CD4-positive, alpha-beta T cell treated with Interleukin-4 for 4 hours (primary cell): ENCODE results near the gene DPP8.
"Not testable (repeated sequence)": the region's sequence is repeated elsewhere in the genome, so short reads cannot be mapped to it uniquely, and the experiment has no call there.

Source experiments
- DNase-seq: peaks from one replicate; pipeline ENCODE4 v3.0.0-alpha.2; 2020

DPP8 gene

DNA sequence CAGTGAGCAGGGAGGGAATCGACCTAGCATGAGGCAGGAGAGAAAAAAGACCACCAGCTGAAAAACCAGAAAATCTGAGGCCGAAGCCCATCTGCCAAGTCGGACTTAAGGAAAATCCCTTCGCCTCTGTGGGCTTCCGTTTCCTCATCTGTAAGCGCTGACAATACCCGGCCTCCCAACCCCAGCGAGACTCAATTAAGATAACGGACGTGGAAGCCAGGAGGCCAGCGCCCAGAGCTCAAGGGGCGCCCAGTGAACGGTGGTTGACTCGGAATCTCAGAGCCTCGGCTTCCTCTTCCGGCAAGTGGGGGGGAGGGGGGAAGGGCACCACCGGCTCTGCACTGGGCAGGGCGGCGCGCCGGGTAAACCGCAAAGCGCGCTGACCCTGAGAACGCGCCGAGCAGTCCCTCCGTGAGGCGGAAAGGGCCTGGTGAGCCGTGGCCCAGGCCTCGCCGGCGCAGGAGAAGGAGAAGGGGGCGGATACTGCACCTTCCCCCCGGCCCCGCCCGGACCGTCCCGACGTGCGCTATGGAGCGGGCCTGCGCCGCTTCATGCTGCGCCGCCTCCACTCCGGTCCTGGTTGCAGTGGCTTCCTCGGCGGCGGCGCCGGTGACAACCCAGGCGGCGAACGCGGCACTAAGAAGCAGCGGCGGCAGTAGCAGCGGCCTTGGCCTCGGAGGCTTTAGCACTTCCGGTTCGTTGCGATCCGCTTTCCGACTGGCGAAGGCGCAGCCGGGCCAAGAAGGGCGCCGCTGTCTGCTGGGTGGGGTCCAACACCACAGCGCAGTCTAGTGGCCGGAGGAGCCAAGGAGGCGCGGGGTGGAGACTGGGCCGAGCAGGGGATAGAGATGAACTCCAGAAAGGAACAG is at the start of gene DPP8:
TSS of gene DPP8 (minus strand) at position 693 of the 869 bp plus-strand sequence. CDS start 5,136 bp downstream, outside the sequence.
- DNase-seq: peak; percentile 94

DNA sequence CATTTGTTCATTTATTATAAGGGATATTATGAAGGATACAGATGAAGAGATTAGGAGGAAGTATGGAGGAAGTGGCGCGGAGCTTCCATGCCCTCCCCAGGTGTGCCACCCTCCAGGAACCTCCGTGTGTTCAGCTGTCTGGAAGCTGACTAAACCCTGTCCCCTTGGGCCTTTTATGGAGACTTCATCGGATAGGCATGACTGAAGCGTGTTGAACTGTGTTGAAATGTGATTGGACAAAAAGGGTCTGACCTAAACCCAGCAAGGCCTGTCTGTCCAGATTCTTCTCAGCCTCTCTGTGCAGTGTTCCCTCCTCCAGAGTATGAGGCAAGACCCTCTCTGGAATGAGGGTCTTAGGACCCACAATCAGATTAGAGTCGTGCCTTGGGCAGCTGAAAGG is 44.4 kb upstream of the DPP8 start:
- no peak for DNase-seq

DNA sequence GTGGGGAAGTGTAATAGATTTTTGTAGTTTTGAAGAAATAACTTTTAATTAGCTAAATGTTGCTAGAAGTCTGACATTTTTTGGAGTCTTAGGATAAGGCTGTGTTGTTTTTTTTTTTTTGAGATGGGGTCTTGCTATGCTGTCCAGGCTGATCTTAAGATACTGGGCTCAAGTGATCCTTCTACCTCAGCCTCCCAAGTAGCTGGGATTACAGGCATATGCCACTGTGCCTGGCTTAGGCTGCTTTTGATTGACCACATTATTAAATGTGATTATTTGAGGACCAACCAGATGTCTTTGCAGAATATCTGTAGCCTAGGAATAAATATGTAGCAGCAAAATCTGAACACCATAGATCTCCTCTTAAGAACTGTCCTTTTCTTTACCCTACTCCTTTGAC is 42.5 kb upstream of the DPP8 start:
- DNase-seq: no peak

DNA sequence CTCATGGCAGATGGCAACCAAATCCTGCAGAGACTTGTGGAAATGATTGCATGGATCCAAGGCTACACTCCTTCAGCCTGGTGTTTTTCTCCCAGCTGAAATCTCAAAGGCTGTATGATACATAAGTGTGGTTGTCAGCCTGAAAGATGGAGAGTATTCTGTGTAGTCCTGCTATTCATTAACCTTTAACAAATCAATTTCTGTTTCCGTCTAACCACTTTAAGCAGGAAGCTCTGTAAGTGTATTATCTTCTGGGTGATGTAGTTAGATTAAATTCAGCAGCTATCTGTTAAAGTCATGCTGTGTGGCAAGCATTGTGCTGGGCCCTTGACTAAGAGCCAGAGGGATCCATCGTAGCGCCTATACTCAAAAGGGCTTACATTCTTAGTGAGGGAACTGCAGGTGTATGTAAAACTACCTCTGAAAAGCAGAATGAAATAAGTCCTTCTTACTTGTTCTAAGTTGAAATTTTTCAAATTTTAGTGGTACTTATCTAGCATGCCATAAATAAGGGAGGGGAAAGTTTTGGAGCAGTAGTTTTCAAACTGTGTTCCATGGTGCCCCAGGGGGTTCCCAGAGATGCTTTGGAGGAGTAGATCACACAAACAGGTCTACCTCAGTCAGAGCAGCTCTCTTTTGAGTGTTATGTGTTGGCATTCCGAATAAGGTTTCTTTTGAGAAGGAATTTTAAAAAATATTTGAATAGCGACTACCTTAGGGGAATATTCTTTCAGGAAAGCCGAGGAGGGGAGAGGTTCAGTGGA is 41.7 kb upstream of the DPP8 start:
- DNase-seq: no peak

DNA sequence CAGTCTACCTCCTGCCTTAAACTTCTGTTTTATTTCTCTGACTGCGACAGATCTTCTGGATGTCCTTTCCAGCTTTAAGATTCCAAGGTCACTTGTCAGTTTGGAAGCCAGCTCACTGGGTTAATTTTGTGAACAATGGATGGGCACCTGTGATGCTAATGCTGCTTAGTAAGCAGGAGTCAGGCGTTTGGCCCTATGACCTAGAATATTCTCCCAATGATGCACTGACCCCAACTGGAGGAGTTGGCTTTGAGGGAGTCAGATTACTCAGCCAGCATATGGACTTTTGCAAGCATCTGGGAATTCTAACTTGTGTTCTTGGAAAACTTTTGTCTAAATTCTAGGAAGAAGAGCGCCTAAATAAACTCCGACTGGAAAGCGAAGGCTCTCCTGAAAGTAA is 40.8 kb upstream of the DPP8 start:
- DNase-seq: no peak

DNA sequence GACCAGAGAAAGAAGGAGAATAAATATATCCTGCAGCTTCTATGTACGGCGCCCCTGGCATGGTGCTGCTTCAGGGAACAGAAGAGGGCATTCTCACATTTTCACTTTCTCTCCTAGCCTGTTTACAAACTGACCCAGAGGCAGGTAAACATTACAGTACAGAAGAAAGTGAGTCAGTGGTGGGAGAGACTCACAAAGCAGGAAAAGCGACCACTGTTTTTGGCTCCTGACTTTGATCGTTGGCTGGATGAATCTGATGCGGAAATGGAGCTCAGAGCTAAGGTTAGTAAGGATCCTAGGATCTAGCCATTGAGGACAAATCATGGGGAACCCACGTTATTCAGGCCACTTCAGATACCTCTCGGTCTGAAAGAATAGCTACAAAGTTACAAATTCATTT is 39.1 kb upstream of the DPP8 start:
- no peak for DNase-seq

DNA sequence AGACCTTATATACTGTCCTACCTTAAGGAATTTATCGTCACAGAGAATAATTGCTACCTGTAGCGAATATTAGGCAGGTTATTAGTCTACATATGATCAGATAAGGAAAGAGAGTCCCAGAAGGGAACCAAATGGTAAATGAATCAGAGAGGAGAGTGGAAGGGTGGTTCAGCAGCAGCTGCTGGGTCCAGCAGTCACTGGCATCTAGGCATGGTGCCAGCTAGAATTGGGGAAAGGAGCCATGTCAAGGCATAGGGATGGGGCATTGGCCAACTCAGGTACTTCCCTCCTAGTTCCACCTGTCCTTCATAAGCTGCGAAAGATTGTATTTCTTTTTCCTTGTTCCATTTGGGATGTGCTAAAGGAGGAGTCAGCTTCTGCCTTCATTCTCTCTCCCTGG is 36.2 kb upstream of the DPP8 start:
- DNase-seq: no peak

DNA sequence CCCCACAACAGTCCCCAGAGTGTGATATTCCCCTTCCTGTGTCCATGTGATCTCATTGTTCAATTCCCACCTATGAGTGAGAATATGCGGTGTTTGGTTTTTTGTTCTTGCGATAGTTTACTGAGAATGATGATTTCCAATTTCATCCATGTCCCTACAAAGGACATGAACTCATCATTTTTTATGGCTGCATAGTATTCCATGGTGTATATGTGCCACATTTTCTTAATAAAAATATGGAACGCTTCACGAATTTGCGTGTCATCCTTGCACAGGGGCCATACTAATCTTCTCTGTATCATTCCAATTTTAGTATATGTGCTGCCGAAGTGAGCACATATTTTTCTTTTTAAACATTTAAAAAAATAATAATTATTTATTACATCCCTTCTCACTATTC is 35.4 kb upstream of the DPP8 start:
- not testable (repeated sequence) for DNase-seq

DNA sequence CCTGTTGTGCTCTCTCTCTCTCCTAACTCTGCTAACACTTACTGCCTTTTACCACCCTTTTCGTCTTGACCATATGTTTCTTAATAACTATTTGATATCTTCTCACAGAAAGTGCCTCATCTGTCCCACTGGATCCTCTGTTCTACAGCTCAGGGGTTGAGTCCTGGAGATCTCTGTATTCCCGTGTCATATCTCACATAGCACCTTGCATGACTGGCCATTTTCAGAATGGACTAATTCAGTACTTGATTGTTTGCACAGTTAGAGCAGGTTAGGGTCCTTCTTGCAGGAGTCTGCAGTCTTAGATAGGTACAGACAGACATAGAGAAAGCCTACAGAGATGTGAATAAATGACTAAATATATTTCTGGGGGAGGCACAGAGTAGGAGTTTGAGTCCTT is 33.7 kb upstream of the DPP8 start:
- no peak for DNase-seq

DNA sequence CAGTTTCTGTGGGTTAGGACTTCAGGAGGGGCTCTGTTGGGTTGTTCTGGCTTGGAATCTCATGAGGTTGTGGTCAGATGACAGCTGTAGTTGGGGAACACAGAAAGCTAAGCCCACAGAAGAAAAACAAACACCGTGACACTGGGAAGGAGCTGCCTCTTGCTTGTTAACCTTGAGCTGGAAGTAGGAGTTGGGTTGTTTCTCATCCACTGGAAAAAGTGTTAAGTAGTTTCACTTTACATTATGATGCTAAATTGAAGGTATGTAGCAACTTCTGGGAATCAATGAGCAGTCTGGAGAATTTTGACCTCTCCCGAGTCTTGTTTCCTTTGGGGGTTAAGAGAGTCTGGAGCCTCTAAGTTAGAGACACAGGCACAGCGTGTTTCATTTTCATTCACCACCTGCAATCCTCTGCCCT is 33.2 kb upstream of the DPP8 start:
- no peak for DNase-seq

DNA sequence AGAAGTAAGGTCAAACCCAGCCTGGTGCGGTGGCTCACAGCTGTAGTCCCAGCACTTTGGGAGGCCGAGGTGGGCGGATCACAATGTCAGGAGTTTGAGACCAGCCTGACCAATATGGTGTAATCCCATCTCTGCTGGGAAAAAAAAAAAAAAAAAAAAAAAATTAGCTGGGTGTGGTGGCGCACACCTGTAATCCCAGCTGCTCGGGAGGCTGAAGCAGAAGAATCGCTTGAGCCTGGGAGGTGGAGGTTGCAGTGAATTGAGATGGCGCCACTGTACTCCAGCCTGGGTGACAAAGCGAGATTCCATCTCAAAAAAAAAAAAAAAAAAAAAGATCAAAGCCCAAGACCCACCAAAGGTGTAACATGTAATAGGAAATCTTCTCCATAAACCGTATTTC is 31.8 kb upstream of the DPP8 start:
- not testable (repeated sequence) for DNase-seq

DNA sequence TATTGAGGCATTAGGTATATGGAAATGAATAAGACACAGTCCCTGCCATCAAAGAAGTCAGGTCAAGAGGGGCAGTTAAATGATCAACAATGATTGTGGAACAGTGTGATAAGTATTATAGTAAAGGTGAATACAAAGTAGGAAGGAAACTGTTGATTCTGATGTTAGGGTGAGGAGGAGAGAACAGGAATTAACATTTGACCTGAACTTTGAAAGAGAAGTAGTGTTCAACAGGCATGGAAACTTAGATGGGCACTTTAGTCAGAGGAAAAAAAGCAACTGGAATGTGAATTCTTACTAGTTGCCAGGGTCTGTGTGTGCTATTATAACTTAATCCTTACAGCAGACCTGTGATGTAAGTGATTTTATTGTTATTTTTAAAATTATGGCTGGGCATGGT is 30.4 kb upstream of the DPP8 start:
- DNase-seq: no peak

DNA sequence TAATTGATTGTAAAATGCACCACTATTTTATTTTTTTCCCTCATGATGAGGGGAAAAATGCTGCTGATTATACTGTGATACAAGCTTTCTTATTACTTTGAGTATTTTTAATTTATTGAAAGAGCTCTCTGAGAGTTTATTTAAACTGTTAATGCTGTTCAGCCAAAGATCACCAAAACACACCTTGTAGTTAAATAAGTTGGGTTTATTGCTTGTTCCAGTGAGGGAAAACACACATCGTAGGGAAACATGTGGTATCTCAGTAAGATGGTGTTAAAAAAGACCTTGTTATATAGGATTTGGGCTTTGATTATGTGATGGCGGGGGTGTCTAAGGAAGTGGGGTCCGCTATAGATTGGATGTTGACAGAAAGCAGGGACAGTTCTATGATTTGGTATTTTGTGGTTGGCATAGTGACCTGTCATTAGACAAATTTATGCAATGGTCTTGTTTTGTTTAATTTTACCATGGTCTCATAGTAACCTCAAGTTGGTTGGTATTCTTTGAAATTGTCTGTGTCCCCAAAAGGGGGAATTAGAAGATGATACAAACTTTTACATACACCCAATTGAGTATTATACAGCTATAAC is 23.8 kb upstream of the DPP8 start:
- no peak for DNase-seq

DNA sequence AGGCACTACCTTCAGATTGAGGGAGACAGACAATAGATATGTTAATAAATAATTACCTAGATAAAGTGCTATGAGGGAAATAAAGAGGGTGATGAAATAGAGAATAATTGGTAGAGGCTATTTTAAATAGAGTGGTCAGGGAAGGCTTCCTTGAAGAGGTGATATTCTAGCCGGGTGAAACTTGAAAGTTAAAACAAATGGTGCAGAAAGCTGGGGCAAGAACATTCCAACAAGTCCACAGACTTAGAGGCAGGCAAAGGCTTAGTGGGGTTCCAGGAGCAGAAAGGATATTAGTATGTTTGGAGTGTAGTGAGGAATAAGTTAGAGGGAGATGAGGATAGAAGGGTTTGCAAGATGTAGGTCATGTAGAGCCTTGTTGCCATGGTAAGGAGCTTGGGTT is 22.8 kb upstream of the DPP8 start:
- no peak for DNase-seq

DNA sequence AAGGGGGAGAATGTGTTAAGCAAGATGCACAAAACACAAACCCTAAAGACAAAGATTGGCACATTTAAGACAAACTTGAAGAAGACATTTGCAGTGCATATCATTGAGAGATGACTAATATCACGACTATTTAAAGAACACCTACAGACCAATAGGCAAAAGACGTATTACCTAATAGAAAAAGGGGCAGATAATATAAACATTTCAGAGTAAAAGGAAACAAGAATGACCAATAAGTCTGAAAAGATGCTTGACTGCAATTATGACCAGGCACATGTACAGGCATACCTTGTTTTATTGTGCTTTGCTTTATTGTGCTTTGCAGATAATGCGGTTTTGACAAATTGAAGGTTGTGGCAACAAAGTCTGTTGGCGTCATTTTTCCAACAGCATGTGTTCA is 17.7 kb upstream of the DPP8 start:
- DNase-seq: no peak

DNA sequence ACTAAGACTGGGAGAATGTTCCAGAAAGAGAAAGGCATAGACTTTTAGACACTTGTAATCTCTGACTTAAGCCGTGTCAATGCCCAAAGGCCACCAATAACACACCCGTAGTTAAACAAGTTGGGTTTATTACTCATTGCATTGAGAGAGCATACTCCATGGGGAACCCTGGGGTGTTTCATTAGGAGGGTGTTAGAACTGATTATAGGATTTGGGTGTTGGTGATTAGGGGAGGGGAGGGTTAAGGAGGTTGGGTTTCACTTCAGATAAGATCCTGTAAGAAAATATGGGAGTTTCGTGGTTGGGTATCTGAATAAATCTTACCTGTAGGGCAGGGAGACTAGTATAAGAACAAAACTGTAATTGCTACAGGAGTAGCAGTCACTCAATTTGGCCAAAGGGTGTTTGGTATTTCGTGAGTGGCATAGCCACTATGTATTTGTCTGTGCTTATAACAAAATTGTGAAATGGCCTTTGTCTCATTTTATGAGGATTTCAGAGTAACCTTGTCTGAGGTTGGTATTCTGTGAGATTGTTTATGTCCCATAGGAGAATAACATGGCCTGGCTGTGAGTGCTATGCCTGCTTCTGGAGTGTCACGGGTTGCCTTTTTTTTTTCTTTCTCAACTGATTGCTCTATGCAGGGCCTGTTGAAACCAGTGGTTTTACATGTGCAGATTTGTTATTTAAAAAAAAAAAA is 15.7 kb upstream of the DPP8 start:
- no peak for DNase-seq

DNA sequence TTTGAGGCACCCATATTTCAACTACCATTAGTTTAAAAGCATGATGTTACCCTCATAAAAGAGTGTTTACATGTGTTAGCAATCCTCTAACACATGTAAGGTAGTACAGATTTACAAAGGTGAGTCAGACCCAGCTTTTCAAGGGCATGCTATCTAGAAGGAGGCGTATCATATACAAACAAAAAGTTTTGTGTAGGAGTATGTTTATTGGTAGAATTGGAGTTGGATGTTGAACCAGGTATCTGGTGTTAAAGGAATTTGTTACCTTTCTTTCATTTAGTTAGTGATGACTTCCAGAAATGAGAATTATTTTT is 15.2 kb upstream of the DPP8 start:
- no peak for DNase-seq

DNA sequence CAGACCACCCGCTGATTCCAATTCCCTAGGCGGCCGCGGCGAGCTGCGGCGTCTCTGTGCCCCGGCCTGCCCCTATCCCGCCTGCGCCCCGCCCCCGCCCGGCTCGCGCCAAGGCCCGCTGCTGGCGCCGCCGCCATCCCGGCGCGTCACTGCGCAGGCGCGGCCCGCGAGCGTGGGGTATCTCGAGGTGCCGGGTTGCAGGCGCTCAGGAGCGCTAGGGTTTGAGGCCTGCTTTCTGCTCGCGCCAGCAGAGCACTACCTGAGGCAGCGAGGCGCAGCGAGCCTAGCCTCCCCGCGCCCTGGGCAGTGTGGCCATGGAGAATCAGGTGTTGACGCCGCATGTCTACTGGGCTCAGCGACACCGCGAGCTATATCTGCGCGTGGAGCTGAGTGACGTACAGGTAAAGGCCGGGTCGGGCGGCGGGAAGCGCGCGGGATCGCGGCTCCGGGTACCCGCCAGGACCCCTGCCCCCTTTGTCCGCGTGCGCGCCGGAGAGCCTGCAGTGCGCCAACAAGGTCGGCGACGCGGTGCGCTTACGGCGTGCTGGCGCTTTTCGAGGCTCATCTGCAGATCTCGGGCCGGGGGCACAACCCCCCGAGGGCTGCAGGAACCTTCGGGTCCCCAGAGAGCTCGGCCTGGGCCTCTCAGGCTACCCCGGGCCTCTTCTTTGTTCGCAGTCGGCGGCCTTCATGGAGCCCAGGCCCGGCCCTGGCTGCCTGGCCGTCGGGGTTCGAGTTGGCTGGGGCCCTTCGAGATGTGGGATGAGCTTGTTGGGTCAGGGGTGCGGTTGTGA is 13.0 kb upstream of the DPP8 start, which contains the start of gene HACD3:
TSS of gene HACD3 (plus strand) at position 146 of the 794 bp plus-strand sequence. CDS start at position 315, 169 bp downstream.
- peak; percentile 83 for DNase-seq

DNA sequence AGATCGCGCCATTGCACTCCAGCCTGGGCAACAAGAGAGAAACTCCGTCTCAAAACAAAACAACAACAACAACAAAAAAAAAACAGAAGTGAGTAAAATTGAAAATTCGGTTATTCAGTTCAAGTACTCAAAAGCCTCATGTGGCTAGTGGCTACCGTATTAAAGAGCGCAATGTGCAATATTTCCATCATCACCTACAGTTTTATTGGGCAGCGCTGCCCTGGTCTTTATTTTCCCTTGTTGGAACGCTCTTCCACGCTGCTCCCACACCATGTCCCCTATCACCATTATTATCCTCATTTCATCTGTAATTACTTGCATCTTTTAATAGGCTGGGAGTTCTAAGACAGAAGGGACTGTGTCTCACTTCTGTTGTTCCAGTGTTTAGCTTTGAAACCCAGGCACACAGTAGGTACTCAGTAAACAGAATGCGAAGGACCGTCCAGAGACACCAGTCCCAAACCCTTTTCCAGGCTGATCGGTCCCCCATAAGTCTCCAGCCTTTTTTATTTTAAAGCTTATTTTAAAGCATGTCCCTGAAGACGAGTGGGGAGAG is 12.4 kb upstream of the DPP8 start:
- DNase-seq: no peak

DNA sequence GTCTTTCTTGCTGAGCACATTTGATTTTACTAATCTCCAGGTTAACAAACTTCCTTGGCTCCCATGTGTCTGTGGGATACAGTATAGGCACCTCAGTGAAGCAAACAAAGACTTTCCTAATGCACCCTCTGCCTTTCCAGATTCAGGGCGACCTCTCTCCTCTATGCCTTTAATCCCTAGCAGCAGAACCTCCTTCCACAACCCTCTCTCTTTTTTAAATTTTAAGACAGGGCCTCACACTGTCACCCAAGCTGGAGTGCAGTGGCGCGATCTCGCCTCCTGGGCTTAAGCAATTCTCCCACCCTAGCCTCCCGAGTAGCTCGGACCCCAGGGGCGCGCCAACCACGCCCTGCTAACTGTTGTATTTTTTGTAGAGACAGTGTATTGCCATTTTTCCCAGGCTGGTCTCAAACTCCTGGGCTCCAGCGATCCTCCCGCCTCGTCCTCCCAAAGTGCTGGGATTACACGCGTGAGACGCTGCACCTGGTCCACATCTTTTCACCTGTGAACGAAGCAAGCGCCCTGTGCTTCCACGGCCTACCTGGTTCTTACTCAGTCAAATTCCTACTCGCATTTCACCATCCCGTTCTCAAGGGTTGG is 11.1 kb upstream of the DPP8 start:
- DNase-seq: no peak

DNA sequence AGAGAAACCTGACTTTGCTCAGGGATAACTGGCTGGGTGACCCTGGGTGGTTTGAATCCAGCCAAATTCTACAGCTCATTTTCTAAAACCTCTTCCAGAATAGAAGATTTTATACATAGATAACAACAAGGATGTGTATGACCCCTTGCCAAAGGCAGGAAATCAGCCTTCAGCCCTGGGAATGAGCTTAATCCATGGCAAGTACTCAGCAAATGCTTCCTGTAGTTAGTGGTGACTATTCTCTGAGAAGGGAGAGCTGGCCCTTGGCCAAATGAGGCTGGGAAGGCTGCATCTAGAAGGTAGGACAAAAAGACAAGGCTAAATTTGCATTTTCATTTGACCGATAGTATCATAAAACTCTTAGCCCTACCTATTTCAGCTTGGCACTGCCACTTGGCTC is 8.1 kb upstream of the DPP8 start:
- no peak for DNase-seq

DNA sequence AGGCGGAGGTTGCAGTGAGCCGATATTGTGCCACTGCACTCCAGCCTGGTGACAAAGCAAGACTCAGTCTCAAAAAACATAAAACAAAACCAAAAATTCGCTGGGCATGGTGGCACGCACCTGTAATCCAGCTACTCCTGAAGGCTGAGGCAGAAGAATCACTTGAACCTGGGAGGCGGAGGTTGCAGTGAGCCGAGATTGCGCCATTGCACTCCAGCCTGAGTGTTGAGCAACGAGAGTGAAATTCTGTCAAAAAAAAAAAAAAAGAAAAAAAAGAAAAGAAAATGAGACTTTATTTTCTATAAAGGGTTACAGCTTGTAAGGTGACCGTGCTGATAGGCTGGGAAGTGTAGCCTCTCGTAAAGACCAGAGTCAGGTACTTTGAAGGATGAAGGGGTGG is 6.7 kb upstream of the DPP8 start:
- DNase-seq: no peak
